GM21786 (cell line): ENCODE results near the gene SKI.
"Not testable (repeated sequence)": the region's sequence is repeated elsewhere in the genome, so short reads cannot be mapped to it uniquely, and the experiment has no call there.

Experiments used
- ATAC-seq: cut with Tn5 transposase; IDR thresholded peaks from one replicate; pipeline ENCODE4 v1.9.1; 2021; ENCODE audit not compliant: unreplicated experiment

SKI gene

GRCh38 chr1:2290595-2291510, 62.7 kb downstream of the SKI start:
- ATAC-seq: peak; percentile 63

- ATAC-seq: no peak
Observed at GRCh38 chr1:2291577-2291976, 63.5 kb downstream of the SKI start.

GRCh38 chr1:2292725-2293450, 64.8 kb downstream of the SKI start:
- no peak for ATAC-seq

GRCh38 chr1:2294033-2294724, 66.1 kb downstream of the SKI start:
- no peak for ATAC-seq

GRCh38 chr1:2294725-2295078, 66.6 kb downstream of the SKI start:
- ATAC-seq: no peak

GRCh38 chr1:2295526-2295925, 67.4 kb downstream of the SKI start:
- no peak for ATAC-seq

GRCh38 chr1:2296211-2296610, 68.1 kb downstream of the SKI start:
- not testable (repeated sequence) for ATAC-seq

GRCh38 chr1:2296614-2297013, 68.5 kb downstream of the SKI start:
- ATAC-seq: no peak

- ATAC-seq: no peak
Observed at GRCh38 chr1:2297246-2298011, 69.3 kb downstream of the SKI start.

GRCh38 chr1:2298685-2299084, 70.6 kb downstream of the SKI start:
- ATAC-seq: no peak

GRCh38 chr1:2299131-2299627, 71.1 kb downstream of the SKI start:
- ATAC-seq: no peak

GRCh38 chr1:2300004-2300771, 72.1 kb downstream of the SKI start:
- peak; percentile 75 for ATAC-seq

GRCh38 chr1:2300851-2301606, 72.9 kb downstream of the SKI start:
- ATAC-seq: peak; percentile 54

- no peak for ATAC-seq
Observed at GRCh38 chr1:2301607-2302291, 73.6 kb downstream of the SKI start.

GRCh38 chr1:2302292-2302925, 74.3 kb downstream of the SKI start:
- no peak for ATAC-seq

- ATAC-seq: no peak
Observed at GRCh38 chr1:2303016-2303775, 75.1 kb downstream of the SKI start.

GRCh38 chr1:2303781-2304180, 75.7 kb downstream of the SKI start:
- no peak for ATAC-seq
